ENCODE results near the gene IPCEF1.

GRCh38 chr6:154249499-154250298 lies 106.9 kb downstream of the IPCEF1 start:
- no peak for TF ChIP-seq CTCF (IDR thresholded peaks at IDR 0.05; ENCODE audit: extremely low read depth in 1 of 2, insufficient read depth in 1 of 2, low read depth in 1 of 2, low read length in 2 of 2)
- no peak for TF ChIP-seq POLR2AphosphoS5 (IDR thresholded peaks at IDR 0.05; ENCODE audit: insufficient read depth, low read depth, low read length)
- TF ChIP-seq EZH2 (IDR thresholded peaks at IDR 0.05; ENCODE audit: borderline replicate concordance, low read depth, low read length, severe bottlenecking): no peak
